ENCODE results near the gene PITPNC1. TPM values are rescaled to one million over a fixed set of nuclear protein-coding genes. Genes with fewer than 3 reads are reported as not detected.

Gene PITPNC1
- total RNA-seq, 1 experiment from 2014 or later = 37.5 TPM

DNA sequence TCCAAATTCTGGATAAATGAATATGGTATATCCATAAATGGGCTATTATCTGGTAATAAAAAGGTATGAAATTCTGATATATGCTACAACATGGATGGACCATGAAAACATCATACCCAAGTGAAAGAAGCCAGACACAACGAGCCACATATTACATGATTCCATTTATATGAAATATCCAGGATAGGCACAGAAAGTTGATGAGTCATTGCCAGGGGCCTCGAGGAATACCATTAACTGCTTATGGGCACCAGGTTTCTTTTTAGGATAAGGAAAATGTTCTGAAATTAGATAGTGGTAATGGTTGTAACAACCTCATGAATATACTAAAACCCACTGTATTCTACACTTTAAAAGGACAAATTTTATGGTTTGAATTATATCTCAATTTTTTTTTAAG, 123.2 kb downstream of the PITPNC1 start:
- Mint-ChIP-seq H3K27ac (no peak overlapping the region), H3K4me3 (no peak overlapping the region)

More for the DNA sequence above, 123.2 kb downstream of the PITPNC1 start:
- no peak overlapping the region for H2BK20ac ChIP-seq (ENCODE audit: low read depth, low read length, poor library complexity, severe bottlenecking)
- Mint-ChIP-seq H3K36me3 (ENCODE audit: insufficient read depth in 1 of 3, low read depth in 3 of 3) (peaks cover 4 to 6% (median 4%) of the 10 kb centered on the region in 3 experiments), H3K4me1 (peaks cover 30 to 38% of the 10 kb centered on the region in 2 experiments), H3K27me3 (ENCODE audit: low read depth) (no peaks in the 10 kb centered on the region), H3K9me3 (peaks cover 3 to 4% of the 10 kb centered on the region in 2 experiments; a peak in 2 of 5 replicates)
- no peak overlapping the region for H3K14ac ChIP-seq (ENCODE audit: insufficient read depth, low read length)
- H3K18ac ChIP-seq (ENCODE audit: insufficient read length, low read depth, low read length) = no peak overlapping the region
- peaks cover 12% of the 10 kb centered on the region for H3K4me1 ChIP-seq (ENCODE audit: insufficient read depth, low read length)
- H3K27ac ChIP-seq (ENCODE audit: insufficient read length, low read depth, low read length) = no peak overlapping the region
- H3K79me2 ChIP-seq (ENCODE audit: insufficient read depth, low read length) = peaks cover 9% of the 10 kb centered on the region; the same call in 1 of the 2 replicates
- no peak overlapping the region for H2BK15ac ChIP-seq (ENCODE audit: low read depth, low read length)
- no peak overlapping the region for H3T11ph ChIP-seq (ENCODE audit: low read length)
- WGBS (ENCODE audit: extremely low coverage, insufficient read length, low lambda C conversion rate) = no CpG with 5 or more reads among the region's 2 CpGs
- no peaks in the 10 kb centered on the region for H4K20me1 ChIP-seq (ENCODE audit: control insufficient read depth, insufficient read depth, insufficient read length)
- no peak overlapping the region for H2BK120ac ChIP-seq (ENCODE audit: low read depth, low read length, poor library complexity, severe bottlenecking)
- H4K5ac ChIP-seq (ENCODE audit: insufficient read length, low read depth, low read length) = no peak overlapping the region
- no peak for DNase-seq
- H2AK5ac ChIP-seq (ENCODE audit: insufficient read length, low read length) = no peak overlapping the region
- no peaks in the 10 kb centered on the region for H3K23me2 ChIP-seq (ENCODE audit: insufficient read length, low read depth, low read length, poor library complexity, severe bottlenecking)
- no peak overlapping the region for H3K4me2 ChIP-seq (ENCODE audit: insufficient read depth, insufficient read length, low read length)
- H2BK5ac ChIP-seq (ENCODE audit: insufficient read length, low read length) = no peak overlapping the region
- no peaks in the 10 kb centered on the region for H3K9me3 ChIP-seq (ENCODE audit: control insufficient read depth, low read depth, low read length)
- H3K4ac ChIP-seq (ENCODE audit: low read depth, low read length) = no peak overlapping the region
- H3K23ac ChIP-seq (ENCODE audit: insufficient read length, low read depth, low read length) = no peak overlapping the region
- H3K56ac ChIP-seq (ENCODE audit: insufficient read length, low read depth, low read length) = no peak overlapping the region
- TF ChIP-seq, protein P1, sequence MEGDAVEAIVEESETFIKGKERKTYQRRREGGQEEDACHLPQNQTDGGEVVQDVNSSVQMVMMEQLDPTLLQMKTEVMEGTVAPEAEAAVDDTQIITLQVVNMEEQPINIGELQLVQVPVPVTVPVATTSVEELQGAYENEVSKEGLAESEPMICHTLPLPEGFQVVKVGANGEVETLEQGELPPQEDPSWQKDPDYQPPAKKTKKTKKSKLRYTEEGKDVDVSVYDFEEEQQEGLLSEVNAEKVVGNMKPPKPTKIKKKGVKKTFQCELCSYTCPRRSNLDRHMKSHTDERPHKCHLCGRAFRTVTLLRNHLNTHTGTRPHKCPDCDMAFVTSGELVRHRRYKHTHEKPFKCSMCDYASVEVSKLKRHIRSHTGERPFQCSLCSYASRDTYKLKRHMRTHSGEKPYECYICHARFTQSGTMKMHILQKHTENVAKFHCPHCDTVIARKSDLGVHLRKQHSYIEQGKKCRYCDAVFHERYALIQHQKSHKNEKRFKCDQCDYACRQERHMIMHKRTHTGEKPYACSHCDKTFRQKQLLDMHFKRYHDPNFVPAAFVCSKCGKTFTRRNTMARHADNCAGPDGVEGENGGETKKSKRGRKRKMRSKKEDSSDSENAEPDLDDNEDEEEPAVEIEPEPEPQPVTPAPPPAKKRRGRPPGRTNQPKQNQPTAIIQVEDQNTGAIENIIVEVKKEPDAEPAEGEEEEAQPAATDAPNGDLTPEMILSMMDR (conservative IDR thresholded peaks at IDR 0.05) = no peak
- H3K79me1 ChIP-seq (ENCODE audit: insufficient read depth, low read depth, low read length, poor library complexity, severe bottlenecking) = no peaks in the 10 kb centered on the region
- H3K9ac ChIP-seq (ENCODE audit: extremely low read depth, insufficient read length, low read length) = no peak overlapping the region
- no peak overlapping the region for H2BK12ac ChIP-seq (ENCODE audit: insufficient read length, low read depth, low read length)
- H2AFZ ChIP-seq (ENCODE audit: low read length) = no peak overlapping the region
- H3K27me3 ChIP-seq (ENCODE audit: insufficient read depth, low read length) = no peaks in the 10 kb centered on the region
- no peak overlapping the region for H4K8ac ChIP-seq (replicated peaks; ENCODE audit: insufficient read length, low read depth, low read length)
- no peak overlapping the region for H4K91ac ChIP-seq (ENCODE audit: insufficient read length, low read depth, low read length)

Measured in H9 (cell line).